ENCODE data around the gene STK32A.
"Not testable (repeated sequence)": the region's sequence is repeated elsewhere in the genome, so short reads cannot be mapped to it uniquely, and the experiment has no call there.

The STK32A gene

DNA sequence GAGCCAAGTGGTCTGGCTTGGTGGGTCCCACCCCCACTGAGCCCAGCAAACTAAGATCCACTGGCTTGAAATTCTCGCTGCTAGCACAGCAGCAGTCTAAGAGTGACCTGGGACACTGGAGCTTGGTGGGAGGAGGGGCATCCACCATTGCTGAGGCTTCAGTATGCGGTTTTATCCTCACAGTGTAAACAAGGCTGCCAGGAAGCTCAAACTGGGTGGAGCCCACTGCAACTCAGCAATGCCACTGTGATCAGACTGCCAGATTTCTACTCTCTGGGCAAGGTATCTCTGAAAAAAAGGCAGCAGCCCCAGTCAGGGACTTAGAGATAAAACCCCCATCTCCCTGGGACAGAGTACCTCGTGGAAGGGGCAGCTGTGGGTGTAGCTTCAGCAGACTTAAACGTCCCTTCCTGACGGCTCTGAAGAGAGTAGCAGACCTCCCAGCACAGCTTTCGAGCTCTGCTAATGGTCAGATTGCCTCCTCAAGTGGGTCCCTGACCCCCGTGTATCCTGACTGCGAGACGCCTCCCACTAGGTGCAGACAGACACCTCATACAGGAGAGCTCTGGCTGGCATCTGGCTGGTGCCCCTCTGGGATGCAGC, 18.2 kb upstream of the STK32A start:
- Histone ChIP-seq H4K20me1 (no peaks in the 10 kb centered on the region), H3K4me3 (no peak overlapping the region), H3K4me1 (no peaks in the 10 kb centered on the region), H3K9me3 (no peaks in the 10 kb centered on the region), H3K4me2 (no peak overlapping the region), H3K9ac (no peak overlapping the region), H3K36me3 (no peaks in the 10 kb centered on the region), H3K27me3 (no peaks in the 10 kb centered on the region), H3K27ac (no peak overlapping the region)
- no peak for TF ChIP-seq Cebpa-rat (IDR thresholded peaks at IDR 0.05)

GRCh38 chr5:147223343-147223742, 11.5 kb upstream of the STK32A start:
- H3K27me3 ChIP-seq, result no peaks in the 10 kb centered on the region
- peaks cover 14% of the 10 kb centered on the region for H3K4me1 ChIP-seq
- no peaks in the 10 kb centered on the region for H3K36me3 ChIP-seq
- H3K9ac ChIP-seq, result no peak overlapping the region
- H4K20me1 ChIP-seq, result no peaks in the 10 kb centered on the region
- no peak overlapping the region for H3K4me3 ChIP-seq
- peaks cover 19% of the 10 kb centered on the region; the same call in 1 of the 2 replicates for H3K9me3 ChIP-seq
- TF ChIP-seq Cebpa-rat (IDR thresholded peaks at IDR 0.05), result no peak
- H3K27ac ChIP-seq, result no peak overlapping the region
- peak overlapping the region; percentile 46 for H3K4me2 ChIP-seq

DNA sequence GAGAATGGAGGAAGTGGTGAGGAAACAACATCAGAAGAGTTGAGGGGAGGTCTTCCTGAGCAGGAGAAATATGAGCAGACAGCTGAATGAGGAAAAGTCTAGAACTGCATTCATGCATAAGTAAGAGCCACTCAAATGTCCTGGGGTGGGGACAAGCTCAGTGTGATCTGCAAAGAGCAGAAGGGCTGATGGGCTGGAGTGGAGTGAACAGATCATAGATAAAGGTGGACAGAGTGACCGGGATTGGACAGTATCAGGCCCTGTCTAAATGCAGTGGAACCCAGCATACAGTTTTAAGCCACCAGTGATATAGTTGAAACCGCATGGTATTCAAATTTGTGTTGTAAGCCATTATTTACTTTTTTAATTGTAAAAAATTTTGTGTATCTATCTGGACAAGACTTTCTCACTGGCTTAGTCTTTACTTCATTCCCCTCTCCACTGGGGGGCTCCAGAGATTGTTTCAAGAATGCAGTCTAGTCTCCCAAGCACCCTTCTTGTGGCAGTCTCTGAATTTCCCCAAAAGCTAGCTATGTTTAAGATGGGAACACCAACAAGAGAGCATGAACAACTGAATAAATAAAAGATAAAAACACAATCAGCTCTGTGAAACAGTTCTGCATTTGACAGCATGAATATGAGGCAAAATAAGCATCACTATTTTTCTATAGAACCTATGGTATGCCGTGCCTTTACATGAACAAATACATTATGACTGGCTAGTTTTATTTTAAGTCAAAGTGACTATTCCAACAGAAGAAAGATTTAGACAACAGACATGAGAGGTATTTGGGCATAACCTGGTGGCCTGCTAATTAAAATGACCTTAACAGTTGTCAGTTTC, 10.7 kb upstream of the STK32A start:
- H4K20me1 ChIP-seq, result no peaks in the 10 kb centered on the region
- no peak overlapping the region for H3K4me3 ChIP-seq
- peaks cover 14% of the 10 kb centered on the region for H3K4me1 ChIP-seq
- H3K36me3 ChIP-seq, result no peaks in the 10 kb centered on the region
- TF ChIP-seq Cebpa-rat (IDR thresholded peaks at IDR 0.05), result no peak
- H3K27ac ChIP-seq, result no peak overlapping the region
- H3K9me3 ChIP-seq, result peaks cover 25% of the 10 kb centered on the region; the same call in 1 of the 2 replicates
- no peaks in the 10 kb centered on the region for H3K27me3 ChIP-seq
- H3K4me2 ChIP-seq, result peak overlapping the region; percentile 46
- no peak overlapping the region for H3K9ac ChIP-seq

GRCh38 chr5:147225938-147226337, 8.9 kb upstream of the STK32A start:
- H3K27ac ChIP-seq, result no peak overlapping the region
- no peaks in the 10 kb centered on the region for H3K27me3 ChIP-seq
- no peak overlapping the region for H3K4me3 ChIP-seq
- no peaks in the 10 kb centered on the region for H3K36me3 ChIP-seq
- no peak overlapping the region for H3K4me2 ChIP-seq
- no peak overlapping the region for H3K9ac ChIP-seq
- no peaks in the 10 kb centered on the region for H4K20me1 ChIP-seq
- peaks cover 14% of the 10 kb centered on the region for H3K4me1 ChIP-seq
- peaks cover 25% of the 10 kb centered on the region; the same call in 1 of the 2 replicates for H3K9me3 ChIP-seq
- no peak for TF ChIP-seq Cebpa-rat (IDR thresholded peaks at IDR 0.05)

- no peak for TF ChIP-seq Cebpa-rat (IDR thresholded peaks at IDR 0.05)
- Histone ChIP-seq H3K36me3 (no peaks in the 10 kb centered on the region), H3K4me3 (no peak overlapping the region), H3K9me3 (peaks cover 25% of the 10 kb centered on the region; the same call in 1 of the 2 replicates), H3K9ac (no peak overlapping the region), H3K4me1 (peaks cover 14% of the 10 kb centered on the region), H3K4me2 (no peak overlapping the region), H3K27ac (no peak overlapping the region), H4K20me1 (no peaks in the 10 kb centered on the region), H3K27me3 (no peaks in the 10 kb centered on the region)
Observed at GRCh38 chr5:147226512-147226911, 8.3 kb upstream of the STK32A start.

- H3K9ac ChIP-seq, result no peak overlapping the region
- H3K27ac ChIP-seq, result no peak overlapping the region
- no peak overlapping the region for H3K4me2 ChIP-seq
- H3K9me3 ChIP-seq, result no peaks in the 10 kb centered on the region
- no peaks in the 10 kb centered on the region for H3K4me1 ChIP-seq
- no peaks in the 10 kb centered on the region for H3K27me3 ChIP-seq
- H4K20me1 ChIP-seq, result no peaks in the 10 kb centered on the region
- no peaks in the 10 kb centered on the region for H3K36me3 ChIP-seq
- no peak overlapping the region for H3K4me3 ChIP-seq
- TF ChIP-seq Cebpa-rat (IDR thresholded peaks at IDR 0.05), result no peak
Observed at GRCh38 chr5:147234239-147234824, 494 bp upstream of the STK32A start.

DNA sequence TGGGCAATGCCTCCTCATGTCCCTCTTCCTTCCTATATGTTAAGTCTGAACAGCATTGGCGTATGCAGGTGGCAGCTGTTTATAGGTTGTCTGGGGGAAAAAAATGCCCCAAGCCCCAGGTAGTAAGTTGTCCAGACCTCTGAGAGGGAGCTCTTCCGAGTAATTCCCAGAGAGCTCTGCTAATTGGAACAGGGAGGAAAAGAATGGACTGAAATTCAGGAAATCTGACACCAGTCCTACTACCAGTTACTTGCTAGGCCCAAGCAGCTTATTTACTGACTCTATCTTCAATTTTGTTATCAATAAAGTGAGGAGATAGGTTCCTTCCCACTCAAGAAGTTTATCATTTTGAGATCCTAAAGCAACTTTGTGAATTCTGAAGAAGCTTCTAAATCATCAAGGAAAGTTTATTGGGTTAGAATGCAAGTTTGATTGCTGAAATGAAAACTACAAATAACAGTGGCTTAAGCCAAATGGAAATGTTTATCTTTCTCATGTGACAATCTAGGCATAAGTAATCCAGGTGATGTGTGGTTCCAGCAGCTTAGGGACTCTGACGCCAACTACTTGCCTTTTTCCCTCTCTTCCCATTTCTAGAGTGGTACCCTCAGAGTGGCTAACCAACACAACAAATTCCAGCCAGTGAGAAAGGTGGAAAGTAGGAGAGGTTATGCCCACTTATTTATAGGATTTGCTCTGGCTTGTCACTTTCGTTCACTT, 5.6 kb downstream of the STK32A start:
- Histone ChIP-seq H3K9me3 (no peaks in the 10 kb centered on the region), H3K27me3 (no peaks in the 10 kb centered on the region), H3K4me2 (no peak overlapping the region), H3K27ac (no peak overlapping the region), H3K9ac (no peak overlapping the region), H3K36me3 (no peaks in the 10 kb centered on the region), H3K4me3 (no peak overlapping the region), H3K4me1 (no peaks in the 10 kb centered on the region), H4K20me1 (no peaks in the 10 kb centered on the region)
- TF ChIP-seq Cebpa-rat (IDR thresholded peaks at IDR 0.05), result no peak

DNA sequence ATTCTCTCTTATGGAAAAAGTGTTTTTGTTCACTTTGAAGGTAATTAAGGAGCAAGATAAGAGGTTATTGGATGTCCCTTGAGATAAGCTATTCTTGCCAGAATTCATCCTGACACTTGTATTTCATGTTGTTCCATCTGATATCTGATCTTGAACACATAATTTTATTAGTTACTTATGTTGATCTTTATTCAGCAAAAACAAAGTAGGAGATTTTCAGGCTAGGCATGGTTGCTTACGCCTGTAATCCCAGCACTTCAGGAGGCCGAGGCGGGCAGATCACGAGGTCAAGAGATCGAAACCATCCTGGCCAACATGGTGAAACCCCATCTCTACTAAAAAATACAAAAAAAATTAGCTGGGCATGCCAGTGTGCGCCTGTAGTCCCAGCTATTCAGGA, 8.4 kb downstream of the STK32A start:
- not testable (repeated sequence) for H3K4me2 ChIP-seq, H3K4me1 ChIP-seq, H4K20me1 ChIP-seq, H3K27ac ChIP-seq, H3K36me3 ChIP-seq, H3K9me3 ChIP-seq, H3K4me3 ChIP-seq, H3K27me3 ChIP-seq, H3K9ac ChIP-seq

- H3K27me3 ChIP-seq, result no peaks in the 10 kb centered on the region
- H3K4me2 ChIP-seq, result no peak overlapping the region
- no peak overlapping the region for H3K27ac ChIP-seq
- no peaks in the 10 kb centered on the region for H3K4me1 ChIP-seq
- no peaks in the 10 kb centered on the region for H3K9me3 ChIP-seq
- no peak overlapping the region for H3K9ac ChIP-seq
- no peak for TF ChIP-seq Cebpa-rat (IDR thresholded peaks at IDR 0.05)
- no peaks in the 10 kb centered on the region for H3K36me3 ChIP-seq
- no peaks in the 10 kb centered on the region for H4K20me1 ChIP-seq
- H3K4me3 ChIP-seq, result no peak overlapping the region
Observed at GRCh38 chr5:147245381-147246165, 10.7 kb downstream of the STK32A start.
